Tibial artery (tissue), 4 donors: ENCODE measurements around the gene EHD4.

Source experiments
- DNase-seq, 2 donors: peaks; one replicate each; pipeline ENCODE4 v3.0.0-alpha.2; 2019
- H3K27ac ChIP-seq, 2 donors: fragments of 200-600 bp; sonication (generic) in 1 of 2; 1 replicate in 1 of 2; 2 replicates in 1 of 2; pipeline ENCODE4 v1.5.1; 2018 to 2019; ENCODE audit warnings: mild to moderate bottlenecking in 1 of 2
- H3K27me3 ChIP-seq, 2 donors: fragments of 200-600 bp; sonication (generic) in 1 of 2; one replicate each; pipeline versions ENCODE4 v1.5.1 to v1.6.0; 2016 to 2019
- H3K36me3 ChIP-seq, 3 donors: fragments of 200-600 bp; sonication (generic) in 2 of 3; one replicate each; pipeline ENCODE4 v1.5.1; 2016 to 2019; ENCODE audit warnings: mild to moderate bottlenecking in 2 of 3
- H3K4me1 ChIP-seq, 4 donors: fragments of 200-600 bp; sonication (generic) in 2 of 4; 1 replicate in 3 of 4; 2 replicates in 1 of 4; pipeline ENCODE4 v1.5.1; 2016 to 2019
- H3K4me3 ChIP-seq, 2 donors: fragments of 200-600 bp; sonication (generic) in 1 of 2; 1 replicate in 1 of 2; 2 replicates in 1 of 2; pipeline ENCODE4 v1.5.1; 2018 to 2019; ENCODE audit warnings: mild to moderate bottlenecking in 2 of 2
- H3K9me3 ChIP-seq, 3 donors: fragments of 200-600 bp; sonication (generic) in 1 of 3; one replicate each; pipeline ENCODE4 v1.5.1; 2016 to 2019
- intact Hi-C: fragments of 100-400 bp; cut with DNase I; formaldehyde crosslinking; loops from one replicate; pipeline ENCODE4 v1.15.0; 2023; ENCODE audit warnings: low total_unique reads
- TF ChIP-seq, protein P1 (sequence below), 2 experiments: fragments of 200-600 bp in 1 of 2; fragments of 450-650 bp in 1 of 2; IDR thresholded peaks; one replicate each; pipeline ENCODE4 v1.5.1; 2017 to 2019; ENCODE audit warnings: antibody characterized with exemption in 2 of 2, mild to moderate bottlenecking in 1 of 2, moderate library complexity in 1 of 2

Gene EHD4

DNA sequence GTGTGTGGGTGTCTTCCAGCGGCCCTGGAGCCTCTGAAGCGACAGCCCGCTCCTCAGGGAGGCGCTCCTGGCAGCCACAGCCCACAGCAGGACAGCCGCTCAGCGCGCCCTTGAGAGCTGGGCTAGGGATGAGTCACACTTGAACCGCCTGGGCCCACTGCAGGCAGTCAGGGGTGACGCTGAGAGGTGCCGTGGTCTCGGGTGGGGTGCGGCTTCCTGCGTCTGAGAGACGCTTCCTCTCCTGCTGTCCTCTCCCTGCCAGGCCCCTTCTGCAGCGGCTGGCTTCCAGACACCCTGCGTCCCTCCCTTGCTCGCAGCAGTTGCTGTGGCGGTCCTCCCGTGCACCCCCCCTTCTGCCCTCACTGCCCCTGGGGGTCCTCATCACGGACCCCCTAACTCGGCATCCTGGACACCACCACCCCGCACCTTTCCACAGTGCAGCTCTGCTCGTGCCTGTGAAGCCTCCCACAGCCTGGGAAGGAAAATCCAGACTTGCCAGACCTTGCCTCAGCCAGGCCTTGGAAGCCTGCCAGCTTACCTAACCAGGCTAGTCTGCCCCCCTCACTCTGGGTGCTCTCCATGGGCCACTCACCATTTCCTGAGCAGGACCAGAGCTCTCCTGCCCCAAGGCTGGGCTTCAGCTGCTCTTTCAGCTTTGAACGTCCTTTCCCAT lies 77.4 kb downstream of the EHD4 start:
- intact Hi-C loops, result no loop called here
- peaks cover 6 to 37% (median 9%) of the 10 kb centered on the region in 3 donors for H3K36me3 ChIP-seq
- TF ChIP-seq, protein P1, sequence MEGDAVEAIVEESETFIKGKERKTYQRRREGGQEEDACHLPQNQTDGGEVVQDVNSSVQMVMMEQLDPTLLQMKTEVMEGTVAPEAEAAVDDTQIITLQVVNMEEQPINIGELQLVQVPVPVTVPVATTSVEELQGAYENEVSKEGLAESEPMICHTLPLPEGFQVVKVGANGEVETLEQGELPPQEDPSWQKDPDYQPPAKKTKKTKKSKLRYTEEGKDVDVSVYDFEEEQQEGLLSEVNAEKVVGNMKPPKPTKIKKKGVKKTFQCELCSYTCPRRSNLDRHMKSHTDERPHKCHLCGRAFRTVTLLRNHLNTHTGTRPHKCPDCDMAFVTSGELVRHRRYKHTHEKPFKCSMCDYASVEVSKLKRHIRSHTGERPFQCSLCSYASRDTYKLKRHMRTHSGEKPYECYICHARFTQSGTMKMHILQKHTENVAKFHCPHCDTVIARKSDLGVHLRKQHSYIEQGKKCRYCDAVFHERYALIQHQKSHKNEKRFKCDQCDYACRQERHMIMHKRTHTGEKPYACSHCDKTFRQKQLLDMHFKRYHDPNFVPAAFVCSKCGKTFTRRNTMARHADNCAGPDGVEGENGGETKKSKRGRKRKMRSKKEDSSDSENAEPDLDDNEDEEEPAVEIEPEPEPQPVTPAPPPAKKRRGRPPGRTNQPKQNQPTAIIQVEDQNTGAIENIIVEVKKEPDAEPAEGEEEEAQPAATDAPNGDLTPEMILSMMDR (IDR thresholded peaks at IDR 0.05), result peak in 1 of 2 experiments; percentile 12
- peaks cover 6 to 26% (median 16%) of the 10 kb centered on the region in 4 donors for H3K4me1 ChIP-seq
- no peaks in the 10 kb centered on the region for H3K9me3 ChIP-seq
- peak; percentile 79 to 83 for DNase-seq
- H3K27me3 ChIP-seq, result no peaks in the 10 kb centered on the region
- peak overlapping the region; percentile 51 to 66 for H3K27ac ChIP-seq
- peak overlapping the region; percentile 20 to 41 for H3K4me3 ChIP-seq

DNA sequence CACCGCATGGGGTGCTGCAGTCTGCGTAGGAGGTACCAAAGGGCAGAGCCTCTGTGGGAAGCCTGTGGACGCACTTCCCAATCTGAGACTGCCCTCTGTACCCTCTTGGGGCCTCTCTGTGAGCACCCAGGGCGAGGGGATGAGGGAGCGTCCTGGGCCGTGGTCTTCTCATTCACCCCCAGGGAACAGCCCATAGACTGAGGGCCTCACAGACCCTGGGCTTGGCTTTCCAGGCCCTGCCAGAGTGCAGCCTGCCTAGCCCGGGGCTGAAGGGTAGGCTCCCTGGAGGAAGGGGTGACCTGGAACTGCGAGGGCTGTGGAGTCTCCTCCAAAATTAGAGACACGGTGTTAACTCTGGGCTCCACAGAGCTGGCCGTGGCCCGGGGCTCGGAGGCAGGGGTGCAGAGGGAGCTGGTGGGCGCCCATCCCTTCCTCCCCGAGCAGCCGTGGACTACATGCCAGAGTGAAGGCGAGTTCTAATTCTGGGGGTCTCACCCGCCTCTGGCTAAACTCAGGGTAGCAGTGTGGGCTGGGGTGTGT lies 78.0 kb downstream of the EHD4 start:
- H3K27ac ChIP-seq, result peak overlapping the region; percentile 51 to 66
- H3K9me3 ChIP-seq, result no peaks in the 10 kb centered on the region
- H3K27me3 ChIP-seq, result no peaks in the 10 kb centered on the region
- peaks cover 0 to 31% (median 9%) of the 10 kb centered on the region in 3 donors for H3K36me3 ChIP-seq
- intact Hi-C loops, result no loop called here
- TF ChIP-seq, protein P1 (IDR thresholded peaks at IDR 0.05), result no peak
- H3K4me3 ChIP-seq, result peak overlapping the region; percentile 20 to 41
- DNase-seq, result no peak
- peaks cover 6 to 26% (median 16%) of the 10 kb centered on the region in 4 donors for H3K4me1 ChIP-seq

DNA sequence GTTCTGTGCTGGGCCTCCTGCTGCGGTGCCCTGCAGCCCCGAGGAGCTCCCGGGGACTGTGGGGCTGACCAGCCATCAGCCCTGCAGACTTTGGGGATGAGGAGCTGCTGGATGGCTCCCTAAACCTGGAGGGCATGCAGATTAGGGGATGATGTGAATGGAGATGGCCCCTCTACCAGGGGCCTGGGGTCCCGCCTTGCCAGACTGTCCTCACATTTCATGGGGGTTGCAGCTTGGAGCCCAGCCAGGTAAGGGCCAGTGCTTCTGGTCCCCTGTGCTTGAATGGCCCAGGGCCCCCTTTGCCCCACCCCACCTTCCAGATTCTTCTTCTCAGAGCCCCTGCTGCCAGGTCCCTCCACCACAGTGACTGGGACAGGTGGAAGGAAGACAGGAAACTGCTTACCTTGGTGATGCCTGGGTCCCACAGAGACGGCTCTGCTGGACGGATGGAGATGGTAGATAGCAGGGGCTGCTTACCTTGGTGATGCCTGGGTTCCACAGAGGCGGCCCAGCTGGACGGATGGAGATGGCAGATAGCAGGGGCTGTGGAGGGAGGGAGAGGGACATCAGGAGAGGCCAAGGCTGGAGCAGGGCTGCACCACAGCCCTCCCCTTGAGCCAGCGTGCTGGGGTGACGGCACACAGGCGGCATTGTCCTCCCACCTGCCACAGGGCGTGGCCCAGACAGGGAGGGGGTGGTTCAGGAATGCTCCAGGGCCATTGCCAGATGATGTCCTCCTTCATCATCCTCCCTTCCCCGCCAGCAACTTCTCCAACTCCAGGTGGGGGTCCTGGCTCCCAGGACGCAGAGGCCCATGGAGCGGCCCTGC lies 78.7 kb downstream of the EHD4 start, which contains the start of gene SPTBN5:
Gene SPTBN5 (minus strand): TSS at position 632 of the 829 bp plus-strand sequence. CDS start 556 bp downstream, at position 76.
- Histone ChIP-seq H3K9me3 (no peaks in the 10 kb centered on the region), H3K4me1 (peaks cover 6 to 26% (median 16%) of the 10 kb centered on the region in 4 donors), H3K4me3 (peak within 1 kb of the TSS; percentile 20 to 41), H3K36me3 (peaks cover 0 to 24% (median 3%) of the 10 kb centered on the region in 3 donors), H3K27me3 (no peaks in the 10 kb centered on the region), H3K27ac (peak within 1 kb of the TSS; percentile 51 to 66)
- TF ChIP-seq, protein P1 (IDR thresholded peaks at IDR 0.05), result no peak
- DNase-seq, result no peak
- intact Hi-C loops, result no loop called here

DNA sequence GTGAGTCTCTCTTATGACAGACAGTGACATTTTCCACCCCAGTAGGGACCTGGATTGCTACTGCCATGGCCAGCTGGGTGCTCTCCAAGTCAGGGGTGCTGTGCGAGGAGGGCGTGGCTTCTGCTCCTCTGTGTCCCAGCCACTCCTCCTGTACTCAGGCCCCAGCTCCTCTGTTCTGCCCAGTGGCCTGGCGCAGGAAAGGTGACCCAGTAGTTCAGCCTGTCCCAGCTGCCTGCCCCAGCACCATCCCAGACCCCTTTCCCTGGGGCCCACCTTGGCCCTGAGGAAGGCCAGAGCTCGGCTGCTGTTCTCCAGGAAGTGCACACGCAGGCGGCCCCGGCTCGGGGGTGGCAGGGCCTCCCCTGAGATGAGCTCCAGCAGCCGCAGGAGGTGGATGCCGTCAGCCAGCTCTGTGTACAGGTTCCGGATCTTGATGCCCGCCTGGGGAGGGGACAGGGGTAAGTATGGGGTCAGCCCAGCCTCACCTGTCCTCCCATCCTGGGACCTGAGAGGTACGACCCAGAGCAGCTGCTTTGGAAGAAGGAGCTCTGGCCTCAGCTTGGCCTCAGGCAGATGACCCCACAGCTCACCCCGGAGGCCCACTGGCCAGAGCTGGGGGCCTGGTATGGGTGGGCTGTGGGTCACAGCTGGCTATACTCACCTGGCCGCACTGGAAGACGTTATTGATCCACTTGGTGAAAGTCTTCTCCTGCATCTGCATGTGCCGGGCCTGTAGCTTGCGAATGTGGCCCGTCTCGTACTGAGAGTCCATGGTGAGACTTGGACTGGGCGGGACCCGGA lies 79.5 kb downstream of the EHD4 start:
- Histone ChIP-seq H3K4me3 (no peak overlapping the region), H3K4me1 (peaks cover 6 to 26% (median 16%) of the 10 kb centered on the region in 4 donors), H3K36me3 (peaks cover 0 to 16% (median 0%) of the 10 kb centered on the region in 3 donors), H3K9me3 (no peaks in the 10 kb centered on the region), H3K27ac (no peak overlapping the region), H3K27me3 (no peaks in the 10 kb centered on the region)
- DNase-seq, result no peak
- TF ChIP-seq, protein P1 (IDR thresholded peaks at IDR 0.05), result no peak
- intact Hi-C loops, result no loop called here

- H3K27me3 ChIP-seq, result no peaks in the 10 kb centered on the region
Observed at GRCh38 chr15:41891946-41892345, 80.4 kb downstream of the EHD4 start.

More at GRCh38 chr15:41891946-41892345, 80.4 kb downstream of the EHD4 start:
- Histone ChIP-seq H3K4me1 (peaks cover 6 to 26% (median 16%) of the 10 kb centered on the region in 4 donors), H3K36me3 (peaks cover 0 to 10% (median 0%) of the 10 kb centered on the region in 3 donors), H3K4me3 (no peak overlapping the region), H3K9me3 (no peaks in the 10 kb centered on the region), H3K27ac (no peak overlapping the region)
- intact Hi-C loops, result no loop called here
- DNase-seq, result no peak
- TF ChIP-seq, protein P1 (IDR thresholded peaks at IDR 0.05), result no peak
